Measurements from ENCODE around the gene RPS6KA3. TPM values are rescaled to one million over a fixed set of nuclear protein-coding genes. Genes with fewer than 3 reads are reported as not detected.

RPS6KA3 gene
- total RNA-seq, 1 donor from 2014 or later, result 33.6 TPM

DNA sequence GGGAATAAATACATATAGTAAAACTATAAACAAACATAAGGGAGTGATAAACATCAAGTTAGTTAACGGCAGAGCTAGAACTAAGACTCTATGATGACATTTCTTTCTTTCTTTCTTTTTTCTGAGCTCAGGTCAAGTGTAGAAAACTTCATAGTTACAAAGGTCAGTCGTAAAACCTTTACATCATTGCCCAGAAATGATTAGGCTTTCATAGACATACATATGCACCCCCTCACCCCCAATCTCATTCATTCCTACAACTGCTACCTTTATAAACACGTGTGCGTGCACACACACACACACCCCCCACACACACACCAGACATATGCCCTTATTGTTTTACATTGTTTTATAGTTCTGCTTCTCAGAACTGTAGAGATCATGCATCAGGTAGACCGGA is 130.8 kb downstream of the RPS6KA3 start:
- Histone ChIP-seq H3K27me3 (ENCODE audit: low read depth) (no peaks in the 10 kb centered on the region), H3K36me3 (peaks cover 54% of the 10 kb centered on the region), H3K27ac (replicated peaks) (no peak overlapping the region), H3K4me3 (no peak overlapping the region), H3K9me3 (replicated peaks) (no peaks in the 10 kb centered on the region), H3K4me1 (peaks cover 23% of the 10 kb centered on the region)
- DNase-seq, result no peak
- TF ChIP-seq, protein P1, sequence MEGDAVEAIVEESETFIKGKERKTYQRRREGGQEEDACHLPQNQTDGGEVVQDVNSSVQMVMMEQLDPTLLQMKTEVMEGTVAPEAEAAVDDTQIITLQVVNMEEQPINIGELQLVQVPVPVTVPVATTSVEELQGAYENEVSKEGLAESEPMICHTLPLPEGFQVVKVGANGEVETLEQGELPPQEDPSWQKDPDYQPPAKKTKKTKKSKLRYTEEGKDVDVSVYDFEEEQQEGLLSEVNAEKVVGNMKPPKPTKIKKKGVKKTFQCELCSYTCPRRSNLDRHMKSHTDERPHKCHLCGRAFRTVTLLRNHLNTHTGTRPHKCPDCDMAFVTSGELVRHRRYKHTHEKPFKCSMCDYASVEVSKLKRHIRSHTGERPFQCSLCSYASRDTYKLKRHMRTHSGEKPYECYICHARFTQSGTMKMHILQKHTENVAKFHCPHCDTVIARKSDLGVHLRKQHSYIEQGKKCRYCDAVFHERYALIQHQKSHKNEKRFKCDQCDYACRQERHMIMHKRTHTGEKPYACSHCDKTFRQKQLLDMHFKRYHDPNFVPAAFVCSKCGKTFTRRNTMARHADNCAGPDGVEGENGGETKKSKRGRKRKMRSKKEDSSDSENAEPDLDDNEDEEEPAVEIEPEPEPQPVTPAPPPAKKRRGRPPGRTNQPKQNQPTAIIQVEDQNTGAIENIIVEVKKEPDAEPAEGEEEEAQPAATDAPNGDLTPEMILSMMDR (IDR thresholded peaks at IDR 0.05; ENCODE audit: borderline replicate concordance), result no peak
- intact Hi-C loops (cut with micrococcal nuclease), result loop anchor here (10.0 kb wide), 1 partner anchor 231 kb away; no protein-coding TSS in a partner anchor

DNA sequence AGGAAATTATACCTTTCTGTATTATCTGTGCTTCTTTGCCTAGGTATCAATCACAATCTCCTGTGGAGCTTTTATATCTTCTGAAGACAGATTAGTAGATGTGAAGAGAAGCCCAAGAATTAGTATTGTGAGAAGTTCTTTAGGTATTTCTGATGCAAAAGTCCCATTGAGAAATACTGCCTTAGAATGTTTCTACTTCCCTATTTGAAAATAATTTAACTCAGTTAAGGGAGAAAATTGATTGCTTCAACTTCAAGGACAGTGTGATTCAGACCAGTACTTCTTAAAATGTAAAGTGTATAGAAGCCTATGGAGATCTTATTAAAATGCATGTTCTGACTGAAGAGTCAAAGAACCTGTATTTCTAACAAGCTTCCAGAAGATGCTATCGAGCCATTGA is 134.0 kb downstream of the RPS6KA3 start:
- peaks cover 69% of the 10 kb centered on the region for H3K36me3 ChIP-seq
- H3K9me3 ChIP-seq (replicated peaks), result no peaks in the 10 kb centered on the region
- DNase-seq, result no peak
- no peak overlapping the region for H3K27ac ChIP-seq (replicated peaks)
- no peaks in the 10 kb centered on the region for H3K4me1 ChIP-seq
- TF ChIP-seq, protein P1 (IDR thresholded peaks at IDR 0.05; ENCODE audit: borderline replicate concordance), result no peak
- intact Hi-C loops (cut with micrococcal nuclease), result loop anchor here (10.0 kb wide), 1 partner anchor 228 kb away; no protein-coding TSS in a partner anchor
- H3K27me3 ChIP-seq (ENCODE audit: low read depth), result no peaks in the 10 kb centered on the region
- H3K4me3 ChIP-seq, result no peak overlapping the region

DNA sequence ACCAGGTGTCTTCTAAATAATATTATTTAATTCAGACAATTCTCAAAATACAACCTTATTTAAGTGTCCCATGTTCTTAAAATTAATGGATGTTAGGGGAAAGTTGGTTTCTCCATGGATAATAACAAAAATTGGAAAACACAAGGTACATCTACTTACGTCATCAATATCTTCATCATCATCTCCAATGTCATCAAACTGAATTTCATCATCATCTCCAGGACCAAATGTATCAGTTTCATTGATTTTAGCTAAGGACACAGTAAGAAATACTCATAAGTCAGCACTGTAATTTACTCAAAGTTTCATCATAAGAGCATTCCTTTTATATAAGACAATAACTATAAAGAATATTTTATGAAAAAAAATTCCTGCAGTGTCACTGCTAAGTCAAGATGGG is 136.4 kb downstream of the RPS6KA3 start:
- H3K36me3 ChIP-seq, result peaks cover 47% of the 10 kb centered on the region
- no peak overlapping the region for H3K4me3 ChIP-seq
- H3K9me3 ChIP-seq (replicated peaks), result no peaks in the 10 kb centered on the region
- DNase-seq, result no peak
- intact Hi-C loops (cut with micrococcal nuclease), result loop anchor here (10.0 kb wide), 1 partner anchor 226 kb away; no protein-coding TSS in a partner anchor
- H3K4me1 ChIP-seq, result no peaks in the 10 kb centered on the region
- no peaks in the 10 kb centered on the region for H3K27me3 ChIP-seq (ENCODE audit: low read depth)
- TF ChIP-seq, protein P1 (IDR thresholded peaks at IDR 0.05; ENCODE audit: borderline replicate concordance), result no peak
- no peak overlapping the region for H3K27ac ChIP-seq (replicated peaks)

DNA sequence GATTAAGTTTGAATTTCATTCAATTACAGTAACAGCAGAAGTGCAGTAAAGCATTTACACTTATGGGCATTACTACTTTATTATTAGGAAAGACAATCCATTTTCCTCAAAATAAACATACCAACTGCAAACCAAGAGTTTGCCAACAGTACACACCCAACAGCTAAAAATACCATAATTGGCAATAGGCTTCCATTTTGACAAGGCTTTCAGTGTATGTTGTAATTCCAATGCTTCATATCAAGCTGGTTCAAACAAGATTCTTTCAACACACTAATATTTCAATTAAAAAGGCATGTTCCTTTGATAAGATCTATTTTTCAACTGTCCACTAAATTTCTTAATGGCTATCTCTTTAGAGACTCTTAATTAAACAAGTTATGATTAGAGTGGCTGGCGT is 137.2 kb downstream of the RPS6KA3 start:
- no peak overlapping the region for H3K4me3 ChIP-seq
- H3K36me3 ChIP-seq, result peaks cover 38% of the 10 kb centered on the region
- TF ChIP-seq, protein P1 (IDR thresholded peaks at IDR 0.05; ENCODE audit: borderline replicate concordance), result no peak
- no peak overlapping the region for H3K27ac ChIP-seq (replicated peaks)
- H3K27me3 ChIP-seq (ENCODE audit: low read depth), result no peaks in the 10 kb centered on the region
- H3K4me1 ChIP-seq, result no peaks in the 10 kb centered on the region
- H3K9me3 ChIP-seq (replicated peaks), result no peaks in the 10 kb centered on the region
- intact Hi-C loops (cut with micrococcal nuclease), result no loop called here
- DNase-seq, result no peak

DNA sequence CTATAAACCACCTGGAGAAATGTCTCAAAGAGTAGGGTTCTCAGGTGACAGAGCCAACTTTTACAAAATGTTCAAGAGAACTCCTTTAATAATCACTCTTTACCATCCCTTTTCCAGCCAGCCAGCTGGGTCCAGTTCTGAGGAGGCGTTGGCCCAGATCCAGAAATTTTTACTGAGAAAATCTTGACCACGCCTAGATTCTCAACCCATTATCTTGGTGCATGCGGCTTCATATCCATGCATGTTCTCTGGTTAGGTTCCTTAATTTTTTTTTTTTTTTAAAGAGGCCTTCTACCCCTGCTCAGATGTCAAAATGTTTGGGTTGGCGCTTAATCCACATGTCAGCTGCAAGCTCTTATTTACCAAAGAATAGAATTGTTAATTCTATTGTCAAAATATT is 138.0 kb downstream of the RPS6KA3 start:
- no peak for DNase-seq
- TF ChIP-seq, protein P1 (IDR thresholded peaks at IDR 0.05; ENCODE audit: borderline replicate concordance), result no peak
- Histone ChIP-seq H3K4me1 (no peaks in the 10 kb centered on the region), H3K27me3 (ENCODE audit: low read depth) (no peaks in the 10 kb centered on the region), H3K36me3 (peaks cover 36% of the 10 kb centered on the region), H3K4me3 (no peak overlapping the region), H3K27ac (replicated peaks) (no peak overlapping the region), H3K9me3 (replicated peaks) (no peaks in the 10 kb centered on the region)
- intact Hi-C loops (cut with micrococcal nuclease), result no loop called here
